Muscle of arm (tissue), 12 donors: ENCODE measurements around the gene MAN1A1. TPM values are rescaled to one million over a fixed set of nuclear protein-coding genes. Genes with fewer than 3 reads are reported as not detected.

ENCODE experiments used
- DNase-seq: peaks from one replicate; pipeline ENCODE4 v3.0.0-alpha.2; 2013
- polyA plus RNA-seq, 12 donors: library from polyadenylated mRNA; unstranded; fragments of 120-200 nt; gene quantifications; one replicate each; pipeline ENCODE4 v1.2.1, GENCODE V29; 2013; ENCODE audit not compliant: insufficient read length in 12 of 12

The MAN1A1 gene
- polyA plus RNA-seq, 12 donors: 26.5 to 63.0 (median 34.4) TPM; not detected in 1

DNA sequence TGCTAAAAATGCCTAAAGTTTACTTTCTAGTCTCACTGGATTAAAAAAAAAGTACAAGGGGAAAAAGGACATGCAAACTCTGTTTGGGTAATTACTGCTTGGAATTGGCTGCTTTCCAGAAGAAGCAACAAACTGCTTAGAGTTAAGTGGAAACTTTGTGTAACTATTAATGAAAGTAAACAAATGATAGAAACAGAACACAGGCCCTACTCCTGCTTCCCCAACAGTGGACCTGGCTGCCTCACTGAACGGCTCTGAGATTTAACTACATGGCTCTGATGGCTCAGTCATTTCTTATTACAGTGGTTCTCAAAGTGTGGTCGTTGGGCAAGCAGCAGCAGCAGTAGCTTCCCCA lies 108.5 kb downstream of the MAN1A1 start:
- DNase-seq: peak; percentile 51

DNA sequence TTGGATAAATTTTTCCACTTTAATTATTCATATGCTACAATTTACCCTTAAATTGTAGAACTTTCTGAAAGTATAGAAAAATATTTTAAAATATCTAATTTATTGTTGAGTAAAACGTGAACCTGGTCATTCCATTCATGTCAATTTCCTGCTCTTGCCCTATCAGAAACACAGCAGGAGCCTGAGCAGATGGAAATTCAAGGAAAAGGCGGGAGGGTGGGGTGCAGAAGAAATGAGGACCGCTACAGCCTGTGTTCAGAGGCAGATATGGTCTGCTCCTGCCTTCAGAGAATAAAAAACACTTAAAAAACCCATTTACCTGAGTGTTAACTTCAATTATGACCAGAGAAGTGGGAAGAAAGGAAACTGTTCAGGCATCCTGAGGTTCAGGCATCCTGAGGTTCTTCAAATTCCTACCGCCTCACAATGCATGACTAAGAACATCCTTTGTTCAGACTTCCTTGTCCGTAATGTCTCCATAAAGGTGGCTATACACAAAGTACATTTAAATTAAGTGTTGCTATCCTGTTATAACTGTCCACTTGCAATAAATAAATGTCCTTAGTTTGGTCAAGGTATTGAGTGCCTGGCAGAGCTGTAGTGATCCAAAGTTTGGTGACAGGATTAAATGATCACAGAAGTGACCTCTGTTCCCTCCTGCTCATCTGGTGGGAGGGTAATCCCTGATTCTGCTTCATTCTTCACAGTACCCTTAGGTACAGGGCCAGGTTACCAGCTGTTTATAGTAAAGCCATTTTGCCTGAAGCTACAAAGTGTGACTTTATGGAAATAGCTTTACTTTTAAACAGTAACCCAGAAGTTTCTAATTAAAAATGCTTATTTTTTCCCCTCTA lies 109.1 kb downstream of the MAN1A1 start:
- no peak for DNase-seq

DNA sequence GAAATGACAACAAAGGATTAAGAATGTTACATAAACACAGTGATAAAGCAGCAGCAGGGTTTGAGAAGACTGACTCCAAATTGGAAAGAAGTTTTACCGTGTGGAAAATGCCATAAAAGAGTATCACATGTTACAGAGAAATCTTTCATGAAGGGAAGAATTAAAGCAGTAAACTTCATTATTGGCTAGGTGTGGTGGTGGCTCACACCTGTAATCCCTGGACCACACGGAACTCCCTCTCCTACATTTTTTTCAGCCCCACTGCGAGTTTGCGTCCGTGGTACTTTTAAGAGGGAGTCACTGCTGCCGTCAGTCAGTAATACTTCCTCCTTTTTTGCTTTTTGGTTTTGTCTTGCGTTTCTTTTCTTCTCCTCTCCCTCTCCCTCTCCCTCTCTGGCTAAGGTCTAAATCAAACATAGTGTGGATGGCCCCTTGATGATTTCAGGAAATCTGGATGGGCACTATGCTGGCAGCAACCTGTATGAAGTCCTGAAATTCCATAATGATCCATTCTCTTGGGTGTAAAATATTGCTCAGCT lies 112.3 kb downstream of the MAN1A1 start:
- DNase-seq: no peak

DNA sequence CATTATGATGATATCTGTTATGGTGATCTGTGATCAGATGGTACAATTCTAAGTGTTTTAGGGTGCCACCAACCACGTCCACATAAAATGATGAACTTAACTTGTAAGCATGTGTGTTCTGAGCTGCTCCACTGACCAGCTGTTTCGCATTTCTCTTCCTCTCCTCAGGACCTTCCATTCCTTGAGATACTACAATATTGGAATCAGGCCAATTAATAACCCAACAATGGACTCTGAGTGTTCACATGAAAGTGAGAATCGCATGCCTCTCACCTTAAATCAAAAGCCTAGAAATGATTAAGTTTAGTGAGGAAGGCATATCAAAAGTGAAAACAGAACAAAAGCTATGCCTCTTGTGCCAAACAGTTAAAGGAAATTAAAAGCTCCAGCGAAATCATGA lies 114.6 kb downstream of the MAN1A1 start:
- DNase-seq: no peak

DNA sequence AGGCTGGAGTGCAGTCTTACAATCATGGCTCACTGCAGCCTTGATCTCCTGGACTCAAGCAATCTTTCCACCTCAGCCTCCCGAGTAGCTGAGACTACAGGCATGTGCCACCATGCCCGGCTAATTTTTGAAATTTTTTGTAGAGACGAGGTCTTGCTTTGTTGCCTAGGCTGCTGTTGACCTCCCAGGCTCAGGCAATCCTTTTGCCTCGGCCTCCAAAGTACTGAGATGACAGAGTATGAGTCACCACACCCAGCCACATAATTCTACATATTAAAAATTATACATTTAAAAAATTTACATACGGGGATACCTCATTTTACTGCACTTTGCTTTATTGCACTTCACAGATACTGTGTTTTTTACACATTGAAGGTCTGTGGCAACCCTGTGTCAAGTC lies 115.1 kb downstream of the MAN1A1 start:
- DNase-seq: no peak

DNA sequence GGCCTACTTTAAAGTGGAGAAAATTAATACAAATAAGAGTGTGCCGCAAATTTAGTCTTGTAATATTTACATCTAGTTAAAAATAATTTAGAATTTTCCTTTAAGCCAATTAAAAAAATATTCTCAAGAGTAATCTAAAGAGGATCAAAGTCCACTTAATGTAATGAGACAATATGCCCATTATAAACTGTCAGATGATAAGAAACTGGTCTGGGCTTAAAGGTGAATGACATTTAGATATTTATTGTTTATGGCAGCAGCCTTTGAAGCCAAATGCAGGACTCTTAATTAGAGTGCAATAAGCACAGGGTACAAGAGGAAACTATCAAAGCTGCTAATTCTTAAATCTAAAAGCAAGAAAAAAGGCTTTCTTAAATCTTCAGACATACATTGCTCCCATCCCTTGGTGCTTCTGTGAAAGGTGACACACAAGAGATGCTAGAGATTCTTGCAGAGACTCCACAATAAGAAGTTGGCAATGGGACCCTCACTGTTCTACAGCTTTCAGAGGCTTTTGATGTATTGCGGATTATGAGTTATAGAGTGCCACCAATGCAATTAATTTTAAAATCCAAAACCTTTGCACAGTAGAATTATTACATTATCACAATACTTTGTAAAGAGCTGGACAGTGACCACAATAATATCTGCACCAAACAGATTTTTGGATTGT lies 116.1 kb downstream of the MAN1A1 start:
- no peak for DNase-seq

DNA sequence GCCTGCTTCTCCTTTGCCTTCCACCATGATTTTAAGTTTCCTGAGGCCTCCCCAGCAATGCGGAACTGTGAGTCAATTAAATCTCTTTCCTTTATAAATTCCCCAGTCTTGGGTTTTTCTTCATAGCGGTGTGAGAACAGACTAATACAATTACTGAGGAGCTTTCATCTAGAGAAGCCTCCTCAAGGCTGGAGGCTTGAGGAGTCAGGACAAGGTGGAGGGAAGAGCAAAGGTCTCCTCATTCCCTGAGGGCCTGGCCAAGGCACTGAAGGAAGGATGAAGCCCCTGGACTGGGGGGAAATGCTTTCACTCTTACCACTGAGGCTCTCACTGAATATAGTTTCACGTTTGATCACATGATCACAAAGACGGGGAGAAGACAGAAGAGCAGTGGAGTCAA lies 118.2 kb downstream of the MAN1A1 start:
- DNase-seq: no peak

DNA sequence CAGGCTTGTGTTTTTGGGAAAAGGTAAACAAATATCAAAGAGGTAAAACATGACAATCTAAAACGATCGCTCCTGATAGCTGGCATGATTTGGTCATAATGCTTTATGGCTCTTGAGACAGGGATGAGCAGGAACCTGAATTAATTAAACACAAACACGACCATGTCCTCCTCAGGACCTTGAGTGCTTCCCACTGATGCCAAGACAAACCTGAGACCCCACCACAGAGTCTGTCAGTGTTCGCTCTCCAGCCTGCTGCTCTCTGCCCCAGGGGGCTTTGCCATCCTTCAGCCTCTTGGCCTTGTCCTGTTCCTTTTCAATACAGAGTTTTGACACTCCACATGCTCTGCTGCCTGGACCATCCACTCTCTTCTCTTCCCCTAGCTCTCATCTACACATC lies 119.4 kb downstream of the MAN1A1 start:
- no peak for DNase-seq

DNA sequence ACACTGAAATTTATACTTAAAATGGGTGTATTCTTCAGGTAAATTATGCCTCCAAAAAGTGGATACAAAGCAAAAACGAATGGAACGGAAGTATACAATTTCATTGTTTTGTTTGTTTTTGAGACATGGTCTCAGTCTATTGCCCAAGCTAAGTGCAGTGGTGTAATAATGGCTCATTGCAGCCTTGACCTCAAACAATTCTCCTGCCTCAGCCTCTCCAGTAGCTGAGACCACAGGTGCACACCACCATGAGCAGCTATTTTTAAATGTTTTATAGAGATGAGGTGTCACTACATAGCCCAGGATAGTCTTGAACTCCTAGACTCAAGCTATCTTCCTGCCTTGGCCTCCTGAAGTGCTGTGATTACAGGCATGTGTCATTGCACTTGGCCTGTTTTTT lies 122.2 kb downstream of the MAN1A1 start:
- no peak for DNase-seq

DNA sequence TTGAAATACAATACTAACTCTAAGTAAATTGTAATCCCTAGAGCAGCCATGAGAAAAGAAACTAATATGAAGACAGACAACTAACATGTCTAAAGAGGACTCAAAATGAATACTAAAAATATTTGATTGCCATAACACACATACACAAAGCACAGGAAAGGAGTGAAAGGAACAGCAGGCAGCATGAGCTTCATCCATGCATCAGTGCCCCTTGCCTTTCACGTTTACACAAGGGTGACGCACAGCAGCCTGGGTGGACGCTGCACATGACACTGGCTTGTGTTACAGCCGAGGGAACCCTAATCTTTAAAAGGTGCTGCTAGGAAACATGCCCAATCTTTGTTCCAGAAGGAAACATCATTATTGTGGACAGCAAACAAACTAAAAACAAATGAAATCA lies 123.5 kb downstream of the MAN1A1 start:
- no peak for DNase-seq

DNA sequence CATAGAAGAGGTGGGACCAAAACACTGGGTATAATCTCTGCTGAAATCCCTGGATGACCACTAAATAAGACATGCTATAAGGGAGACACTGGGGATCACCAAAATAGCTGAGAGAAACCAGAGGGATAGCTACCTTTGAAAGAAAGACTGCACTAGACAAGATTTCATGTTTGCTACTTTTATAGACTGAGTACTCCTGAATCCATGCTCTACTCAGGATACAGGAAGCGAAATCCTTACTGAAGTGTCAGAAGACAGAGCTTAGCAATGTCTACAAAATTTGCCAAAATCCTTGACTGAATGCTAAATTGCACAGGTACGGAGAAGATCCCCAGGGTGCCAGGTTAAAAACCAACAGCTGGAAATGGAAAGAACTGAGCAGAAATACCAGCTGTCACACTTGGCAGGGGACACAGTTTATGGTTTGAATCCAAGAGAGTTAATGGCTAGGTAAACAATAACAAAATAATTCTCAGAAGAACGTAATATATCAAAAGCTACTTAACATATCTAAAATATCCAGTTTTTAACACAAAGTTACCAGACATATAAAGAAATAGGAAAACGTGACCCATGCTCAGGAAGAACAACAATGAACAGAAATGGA lies 125.4 kb downstream of the MAN1A1 start:
- DNase-seq: no peak

DNA sequence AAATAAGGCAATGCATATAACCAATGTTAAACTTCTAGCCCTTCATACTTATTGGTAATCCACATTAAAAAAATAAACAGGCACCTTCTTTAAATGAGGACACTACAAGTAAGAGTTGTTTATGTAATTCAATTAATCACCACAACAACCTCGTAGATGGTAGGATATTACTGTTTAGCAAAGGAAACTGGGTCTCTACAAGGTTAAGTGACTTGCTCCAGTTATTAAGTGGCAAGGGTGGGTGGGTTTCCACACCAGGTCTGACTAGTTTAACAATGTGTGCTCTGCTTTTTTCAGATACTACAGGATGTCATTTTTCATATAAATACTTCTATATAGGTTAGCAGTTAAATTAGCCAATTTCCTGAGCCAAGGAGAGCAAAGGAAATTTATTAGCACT lies 129.1 kb downstream of the MAN1A1 start:
- DNase-seq: no peak

DNA sequence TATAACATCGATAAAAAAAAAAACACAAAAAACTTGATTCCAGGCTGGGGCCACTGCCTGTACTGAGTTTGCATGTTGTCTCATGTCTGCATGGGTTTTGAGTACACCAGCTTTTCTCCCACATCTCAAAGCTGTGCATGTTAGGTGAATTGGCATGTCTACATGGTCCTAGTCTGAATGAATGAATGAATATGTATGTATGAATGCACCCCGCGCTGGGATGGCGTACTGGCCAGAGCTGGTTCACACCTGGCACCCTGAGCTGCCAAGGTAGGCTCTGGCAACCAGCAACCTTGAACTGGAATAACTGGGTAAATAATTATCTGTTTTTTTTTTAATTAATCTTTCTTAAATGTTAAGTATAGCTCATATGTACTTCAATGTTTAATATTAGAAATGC lies 131.0 kb downstream of the MAN1A1 start:
- no peak for DNase-seq

DNA sequence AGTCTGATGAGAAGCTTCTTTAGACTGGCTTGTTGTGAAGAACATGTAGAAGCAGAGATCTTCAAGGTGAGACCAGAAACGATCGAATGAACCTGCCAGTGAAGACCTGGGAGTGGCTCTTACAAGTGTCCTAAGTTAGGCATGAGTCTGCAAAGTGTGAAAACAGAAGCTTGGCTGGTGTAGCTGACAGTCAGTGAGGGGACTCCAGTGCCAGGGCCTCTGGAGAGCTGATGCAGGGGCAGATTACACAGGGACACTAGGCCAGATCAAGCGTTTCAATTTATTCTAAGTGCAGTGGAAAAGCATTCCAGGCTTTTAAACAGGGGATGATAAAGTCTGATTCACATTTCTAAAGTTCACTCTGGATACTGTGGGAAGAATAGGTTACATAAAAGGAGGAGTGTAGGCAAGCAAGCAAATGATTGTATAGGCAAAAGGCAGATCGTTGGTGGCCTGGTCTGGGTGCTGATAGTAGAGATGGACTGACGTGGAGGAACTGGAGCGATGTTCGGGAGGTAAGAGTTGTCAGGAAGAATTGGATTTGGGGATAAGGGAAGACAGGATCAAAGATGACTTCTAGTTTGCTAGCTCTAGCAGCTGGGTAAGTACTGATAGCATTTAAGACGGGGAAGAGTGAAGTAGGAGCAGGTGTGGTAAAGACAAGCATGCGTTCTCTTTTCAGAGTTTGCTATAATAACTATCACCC lies 133.5 kb downstream of the MAN1A1 start:
- DNase-seq: no peak

DNA sequence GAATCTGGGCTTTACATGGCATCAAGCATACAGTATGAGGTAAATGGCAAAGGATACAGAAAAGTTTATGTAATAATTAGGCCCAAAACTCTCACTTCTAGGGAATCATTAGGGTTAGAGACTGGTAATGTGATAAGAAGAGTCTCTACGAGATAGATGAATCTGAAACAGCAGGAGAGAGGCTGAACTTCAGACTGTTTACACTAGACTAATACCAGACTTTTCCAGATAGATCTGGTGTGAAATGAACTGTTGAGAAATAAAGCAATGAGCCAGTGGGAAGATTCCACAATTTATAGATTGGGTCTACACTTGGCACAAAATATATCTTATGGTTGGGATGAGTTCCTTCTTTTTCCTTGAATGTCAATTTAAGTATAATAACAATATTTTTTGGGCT lies 134.3 kb downstream of the MAN1A1 start:
- no peak for DNase-seq

DNA sequence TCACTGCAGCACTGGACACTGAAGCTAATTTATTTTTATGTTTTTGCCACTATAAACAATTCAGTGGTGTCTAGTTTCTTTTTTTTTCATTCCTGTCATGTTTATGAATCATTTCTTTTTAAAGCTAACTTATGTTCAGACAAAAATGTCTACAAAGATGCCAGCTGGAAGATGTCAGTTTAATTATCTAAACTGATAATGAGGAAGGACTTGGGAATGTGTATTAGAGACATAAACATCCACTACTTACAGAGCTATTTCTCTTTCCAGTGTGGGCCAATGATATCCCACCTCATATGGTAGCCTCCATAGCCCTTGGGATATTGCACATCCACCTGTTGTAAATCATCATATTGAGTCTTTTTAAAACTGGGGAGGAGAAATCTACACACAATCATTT lies 139.0 kb downstream of the MAN1A1 start:
- no peak for DNase-seq

DNA sequence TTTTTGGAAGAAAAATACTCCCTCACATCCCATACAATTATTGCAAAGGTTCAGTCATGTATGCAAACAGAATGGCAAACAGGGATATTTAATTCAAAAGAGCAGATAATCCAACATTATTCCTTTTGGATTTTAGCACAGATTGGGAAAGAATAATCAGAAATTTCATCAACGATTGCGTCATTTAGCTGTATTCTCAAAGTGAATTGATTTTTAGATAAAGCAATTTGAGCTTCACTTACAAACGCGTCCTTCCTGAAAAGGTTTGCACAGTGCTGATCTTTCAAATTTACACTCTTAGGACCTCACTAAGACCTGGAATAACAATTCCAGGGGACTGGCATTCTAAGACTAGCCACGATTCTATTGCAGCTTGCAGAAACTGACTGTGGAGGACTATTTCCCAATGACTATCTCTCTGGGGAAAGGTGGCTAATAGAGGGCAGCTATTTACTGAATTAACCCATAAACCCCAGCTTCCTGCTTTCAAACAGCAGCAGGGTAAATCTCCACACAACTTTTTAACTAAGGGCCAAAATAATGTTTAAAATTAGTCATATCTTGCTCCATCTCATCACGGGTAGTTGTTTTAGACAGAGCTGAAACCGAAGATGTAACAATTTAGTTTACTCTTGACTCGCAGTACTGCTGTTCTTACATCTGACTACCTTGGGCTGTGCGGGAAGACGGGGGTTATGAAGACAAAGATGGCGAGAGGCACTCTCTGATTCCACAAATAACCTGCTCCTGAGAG lies 139.9 kb downstream of the MAN1A1 start:
- no peak for DNase-seq

DNA sequence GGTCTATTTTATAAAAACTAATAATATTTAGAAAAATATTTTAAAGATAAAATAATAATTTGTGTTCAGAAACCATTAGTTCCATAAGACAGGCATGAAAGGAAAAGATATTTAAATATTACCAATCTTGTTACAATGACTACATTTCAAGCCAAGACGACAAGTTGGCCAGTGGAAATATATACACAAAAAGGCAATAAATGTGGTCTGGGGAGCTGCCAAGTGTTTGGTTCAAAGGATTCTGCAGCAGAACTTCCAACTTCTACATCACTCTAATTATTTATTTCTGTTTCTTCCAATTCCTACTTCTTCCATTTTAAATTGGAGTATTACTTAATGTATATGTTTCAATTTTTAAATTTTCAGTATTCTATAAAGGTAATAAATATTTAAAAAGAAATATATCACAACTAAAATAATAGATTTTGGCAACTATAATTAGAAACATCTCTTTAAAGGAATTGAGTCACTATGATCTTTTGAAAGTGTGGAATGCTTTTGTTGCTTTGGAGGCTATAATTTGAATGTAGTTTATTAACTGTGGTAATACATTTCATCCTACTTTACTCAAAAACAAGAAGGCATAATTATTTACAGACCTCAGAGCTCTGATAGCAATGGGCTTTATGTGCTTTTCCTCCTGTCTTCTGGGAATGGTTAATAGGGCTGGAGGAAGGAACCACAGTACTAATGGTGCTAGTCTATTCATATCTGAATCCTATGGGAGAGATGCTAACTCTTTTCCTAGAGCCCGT lies 141.4 kb downstream of the MAN1A1 start:
- peak; percentile 32 for DNase-seq

DNA sequence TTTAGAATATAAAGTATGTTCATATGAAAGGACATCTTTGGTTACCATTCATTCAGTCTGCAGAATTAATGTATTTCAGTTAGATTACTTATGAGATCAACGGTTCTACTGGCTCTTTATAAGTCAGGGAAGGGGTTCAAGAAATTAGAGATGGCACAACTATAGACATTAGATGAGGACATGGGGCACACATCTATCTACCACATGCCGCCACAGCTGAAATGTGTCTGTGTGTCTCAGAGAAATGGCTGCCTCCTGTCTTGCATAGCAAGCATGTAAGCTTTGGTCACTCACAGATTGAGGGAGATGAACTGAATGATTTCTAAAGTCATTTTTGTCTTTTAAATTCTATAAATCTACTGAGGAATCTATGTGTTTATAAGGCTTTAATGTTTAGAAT lies 142.2 kb downstream of the MAN1A1 start:
- DNase-seq: no peak

DNA sequence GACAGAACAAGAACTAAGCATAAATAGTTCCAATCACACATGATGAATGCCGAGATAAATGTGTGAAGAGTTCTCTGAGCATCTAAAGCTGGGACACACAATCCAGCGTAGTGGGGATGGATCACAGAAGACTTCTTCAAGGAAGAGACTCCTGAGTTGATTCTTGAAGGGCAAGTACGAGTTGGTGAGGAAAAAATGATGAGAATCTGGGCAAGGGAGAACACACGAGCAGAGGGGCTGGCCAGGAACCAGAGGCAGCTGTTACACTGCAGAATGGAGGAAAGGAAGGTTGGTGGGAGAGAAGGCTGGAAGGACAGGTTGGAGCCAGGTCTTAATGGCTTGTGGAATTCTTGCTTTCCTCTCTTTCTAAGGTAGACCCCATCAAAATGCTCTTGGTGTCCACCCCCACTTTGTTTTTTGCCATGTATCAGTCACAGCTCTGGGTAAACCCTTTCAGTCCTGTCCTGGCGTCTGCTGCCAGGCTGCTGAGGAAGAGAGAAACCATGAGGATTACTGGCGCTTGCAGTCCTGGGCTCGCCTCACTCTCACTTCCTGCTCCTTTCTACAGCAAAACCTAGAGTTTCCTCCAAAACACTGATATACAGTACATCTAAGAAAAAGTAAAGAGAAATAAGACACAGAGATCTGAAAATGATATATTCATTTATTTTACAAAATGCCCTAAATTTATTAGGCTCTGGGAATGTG lies 143.5 kb downstream of the MAN1A1 start:
- no peak for DNase-seq
